HEK293 (cell line): ENCODE data around the gene DERL2.

ENCODE experiments used
- CTCF ChIA-PET: fragments of 350-600 bp; formaldehyde crosslinking; extraction: SDS; loops from one replicate; lab custom pipeline; 2021; ENCODE audit warnings: antibody characterized with exemption; lab: Yijun Ruan, JAX
- POLR2A ChIA-PET: fragments of 300-600 bp; formaldehyde crosslinking; extraction: SDS; loops from one replicate; lab custom pipeline; 2020; ENCODE audit warnings: antibody characterized with exemption, inconsistent platforms; lab: Yijun Ruan, JAX
- H3K27ac ChIP-seq: fragments of 200-500 bp; sonication (Bioruptor generic); 2 replicates; pipeline ENCODE4 v1.5.1; 2014; ENCODE audit warnings: low read depth, low read length, control low read depth, inconsistent platforms; ENCODE audit errors: extremely low read depth
- H3K36me3 ChIP-seq, 2 experiments: fragments of 200-500 bp in 1 of 2; sonication (Bioruptor generic) in 1 of 2; 1 replicate in 1 of 2; 2 replicates in 1 of 2; pipeline ENCODE4 v1.5.1; 2014 to 2017; ENCODE audit warnings: inconsistent platforms in 2 of 2, low read length in 2 of 2; ENCODE audit not compliant: control insufficient read depth in 2 of 2, insufficient read depth in 1 of 2
- H3K4me1 ChIP-seq: fragments of 200-500 bp; sonication (Bioruptor generic); 2 replicates; pipeline ENCODE4 v1.5.1; 2014; ENCODE audit warnings: mild to moderate bottlenecking, low read length, inconsistent platforms; ENCODE audit not compliant: control insufficient read depth, insufficient read depth
- H3K4me3 ChIP-seq: 2 replicates; pipeline ENCODE4 v1.5.1; 2011; ENCODE audit warnings: low read depth, mild to moderate bottlenecking, control low read depth, low read length, moderate library complexity
- H3K9me3 ChIP-seq: fragments of 200-500 bp; sonication (Bioruptor generic); 2 replicates; pipeline ENCODE4 v1.5.1; 2014; ENCODE audit warnings: low read depth, low read length, inconsistent platforms; ENCODE audit not compliant: control insufficient read depth, insufficient read depth
- GLIS2 ChIP-seq: fragments of 450-650 bp; formaldehyde crosslinking; IDR thresholded peaks from 2 replicates; pipeline ENCODE4 v1.5.1; 2016; ENCODE audit warnings: missing biosample characterization, missing genetic modification characterization
- KLF16 ChIP-seq: fragments of 450-650 bp; formaldehyde crosslinking; IDR thresholded peaks from 2 replicates; pipeline ENCODE4 v1.5.1; 2017; ENCODE audit warnings: missing biosample characterization, missing genetic modification characterization
- MYNN ChIP-seq: fragments of 450-650 bp; formaldehyde crosslinking; IDR thresholded peaks from 2 replicates; pipeline ENCODE4 v1.5.1; 2016; ENCODE audit warnings: missing biosample characterization, missing genetic modification characterization, borderline replicate concordance
- RBAK ChIP-seq: fragments of 450-650 bp; formaldehyde crosslinking; IDR thresholded peaks from 2 replicates; pipeline ENCODE4 v1.5.1; 2016; ENCODE audit warnings: missing biosample characterization, missing genetic modification characterization
- ZBTB1 ChIP-seq: fragments of 450-650 bp; formaldehyde crosslinking; IDR thresholded peaks from 2 replicates; pipeline ENCODE4 v1.5.1; 2016; ENCODE audit warnings: missing biosample characterization, missing genetic modification characterization
- ZFP3 ChIP-seq: fragments of 450-650 bp; formaldehyde crosslinking; IDR thresholded peaks from 2 replicates; pipeline ENCODE4 v1.5.1; 2016; ENCODE audit warnings: low read depth, missing biosample characterization, missing genetic modification characterization
- ZIC2 ChIP-seq: fragments of 450-650 bp; formaldehyde crosslinking; IDR thresholded peaks from 2 replicates; pipeline ENCODE4 v1.5.1; 2016; ENCODE audit warnings: missing biosample characterization, missing genetic modification characterization
- ZNF10 ChIP-seq: fragments of 450-650 bp; formaldehyde crosslinking; IDR thresholded peaks from 2 replicates; pipeline ENCODE4 v1.5.1; 2017; ENCODE audit warnings: missing biosample characterization, missing genetic modification characterization
- ZNF155 ChIP-seq: fragments of 450-650 bp; formaldehyde crosslinking; IDR thresholded peaks from 2 replicates; pipeline ENCODE4 v1.5.1; 2016; ENCODE audit warnings: missing biosample characterization, missing genetic modification characterization
- ZNF16 ChIP-seq: fragments of 450-650 bp; formaldehyde crosslinking; IDR thresholded peaks from 2 replicates; pipeline ENCODE4 v1.5.1; 2016; ENCODE audit warnings: low read depth, missing biosample characterization, missing genetic modification characterization
- ZNF292 ChIP-seq: fragments of 450-650 bp; formaldehyde crosslinking; IDR thresholded peaks from 2 replicates; pipeline ENCODE4 v1.5.1; 2016; ENCODE audit warnings: low read depth, missing biosample characterization, missing genetic modification characterization, borderline replicate concordance
- ZNF416 ChIP-seq: fragments of 450-650 bp; formaldehyde crosslinking; IDR thresholded peaks from 2 replicates; pipeline ENCODE4 v1.5.1; 2016; ENCODE audit warnings: missing biosample characterization, missing genetic modification characterization
- ZNF501 ChIP-seq: fragments of 450-650 bp; formaldehyde crosslinking; IDR thresholded peaks from 2 replicates; pipeline ENCODE4 v1.5.1; 2016; ENCODE audit warnings: missing biosample characterization, missing genetic modification characterization
- ZNF521 ChIP-seq: fragments of 450-650 bp; formaldehyde crosslinking; IDR thresholded peaks from 2 replicates; pipeline ENCODE4 v1.5.1; 2017; ENCODE audit warnings: missing biosample characterization, mild to moderate bottlenecking, missing genetic modification characterization
- ZNF571 ChIP-seq: fragments of 450-650 bp; formaldehyde crosslinking; IDR thresholded peaks from 2 replicates; pipeline ENCODE4 v1.5.0; 2017; ENCODE audit warnings: missing biosample characterization, missing genetic modification characterization
- ZNF621 ChIP-seq: fragments of 450-650 bp; formaldehyde crosslinking; IDR thresholded peaks from 2 replicates; pipeline ENCODE4 v1.5.1; 2017; ENCODE audit warnings: missing biosample characterization, missing genetic modification characterization
- ZNF626 ChIP-seq: fragments of 450-650 bp; sonication (Bioruptor Pico); formaldehyde crosslinking; IDR thresholded peaks from 2 replicates; pipeline ENCODE4 v1.5.1; 2018; ENCODE audit warnings: missing biosample characterization, missing genetic modification characterization, inconsistent platforms
- ZNF768 ChIP-seq: fragments of 450-650 bp; formaldehyde crosslinking; IDR thresholded peaks from 2 replicates; pipeline ENCODE4 v1.5.1; 2018; ENCODE audit warnings: missing biosample characterization, mild to moderate bottlenecking, missing genetic modification characterization
- ZNF791 ChIP-seq: fragments of 450-650 bp; formaldehyde crosslinking; IDR thresholded peaks from 2 replicates; pipeline ENCODE4 v1.5.1; 2016; ENCODE audit warnings: missing biosample characterization, missing genetic modification characterization
- ZNF837 ChIP-seq: fragments of 450-650 bp; formaldehyde crosslinking; IDR thresholded peaks from 2 replicates; pipeline ENCODE4 v1.5.1; 2016; ENCODE audit warnings: missing biosample characterization, missing genetic modification characterization
- ZNF843 ChIP-seq: fragments of 450-650 bp; formaldehyde crosslinking; IDR thresholded peaks from 2 replicates; pipeline ENCODE4 v1.5.1; 2016; ENCODE audit warnings: missing biosample characterization, missing genetic modification characterization
- TF ChIP-seq, protein P1 (sequence below): fragments of 450-650 bp; formaldehyde crosslinking; IDR thresholded peaks from 2 replicates; pipeline ENCODE4 v1.5.1; 2016; ENCODE audit warnings: missing biosample characterization, missing genetic modification characterization
- TF ChIP-seq, protein P2 (sequence below): fragments of 450-650 bp; formaldehyde crosslinking; IDR thresholded peaks from 2 replicates; pipeline ENCODE4 v1.5.1; 2016; ENCODE audit warnings: missing biosample characterization, missing genetic modification characterization
- TF ChIP-seq, protein P3 (sequence below): fragments of 450-650 bp; formaldehyde crosslinking; IDR thresholded peaks from 2 replicates; pipeline ENCODE4 v1.5.1; 2017; ENCODE audit warnings: missing biosample characterization, missing genetic modification characterization
- TF ChIP-seq, protein P4 (sequence below): fragments of 450-650 bp; formaldehyde crosslinking; IDR thresholded peaks from 2 replicates; pipeline ENCODE4 v1.5.1; 2016; ENCODE audit warnings: missing biosample characterization, missing genetic modification characterization, low read depth

DERL2 gene

DNA sequence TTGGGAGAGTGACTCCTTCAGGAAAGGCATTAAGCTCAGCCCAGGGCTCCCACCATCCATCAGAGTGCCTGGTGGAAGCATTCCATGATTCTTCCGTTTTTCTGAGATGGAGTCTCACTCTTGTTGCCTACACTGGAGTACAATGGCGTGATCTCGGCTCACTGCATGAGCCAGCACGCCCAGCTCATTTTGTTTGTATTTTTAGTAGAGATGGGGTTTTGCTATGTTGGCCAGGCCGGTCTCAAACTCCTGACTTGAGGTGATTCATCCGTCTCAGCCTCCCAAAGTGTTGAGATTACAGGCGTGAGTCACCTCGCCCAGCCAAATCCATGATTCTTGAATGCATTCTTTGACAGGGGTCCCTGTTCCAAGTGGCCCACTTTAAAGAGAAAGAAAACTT, 23.5 kb upstream of the DERL2 start (continued):
- no peak for TF ChIP-seq ZNF501 (tag by site-specific recombination)

DNA sequence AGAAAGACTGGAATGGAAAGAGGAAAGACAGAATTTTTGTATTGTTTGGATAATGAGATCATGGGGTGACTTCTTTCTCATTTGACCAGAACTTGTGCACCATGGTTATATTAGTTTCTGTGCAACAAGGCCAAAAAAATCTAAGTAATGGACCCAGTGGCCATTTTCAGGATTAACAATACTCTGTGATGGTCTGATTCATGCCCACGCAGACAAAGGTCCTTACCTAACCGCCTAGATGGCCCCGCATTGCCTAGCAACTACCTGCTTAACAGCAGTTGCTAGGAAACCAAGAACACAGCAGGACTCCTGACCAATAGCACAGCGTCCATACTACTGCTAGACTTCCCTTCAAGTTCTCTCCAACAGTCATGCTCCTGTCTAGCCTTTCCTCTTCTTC, 22.8 kb upstream of the DERL2 start:
- no peak overlapping the region for H3K27ac ChIP-seq
- POLR2A ChIA-PET = no interaction called here
- TF ChIP-seq ZNF768 (no peak), ZBTB1 (tag by site-specific recombination) (no peak), ZNF16 (tag by site-specific recombination) (no peak), ZNF10 (tag by site-specific recombination) (no peak), RBAK (tag by site-specific recombination) (no peak), MYNN (tag by site-specific recombination) (peak; percentile 93), ZNF626 (tag by site-specific recombination) (no peak)
- TF ChIP-seq, all 188 proteins: peak for 1
- CTCF ChIA-PET = interaction anchor here (0.6 kb wide), 1 partner anchor 364 kb away, joined by 3 read pairs; no protein-coding TSS in a partner anchor
- no peaks in the 10 kb centered on the region for H3K36me3 ChIP-seq
- H3K9me3 ChIP-seq = no peaks in the 10 kb centered on the region
- peaks cover 4% of the 10 kb centered on the region; the same call in 1 of the 2 replicates for H3K4me1 ChIP-seq
- no peak overlapping the region for H3K4me3 ChIP-seq

DNA sequence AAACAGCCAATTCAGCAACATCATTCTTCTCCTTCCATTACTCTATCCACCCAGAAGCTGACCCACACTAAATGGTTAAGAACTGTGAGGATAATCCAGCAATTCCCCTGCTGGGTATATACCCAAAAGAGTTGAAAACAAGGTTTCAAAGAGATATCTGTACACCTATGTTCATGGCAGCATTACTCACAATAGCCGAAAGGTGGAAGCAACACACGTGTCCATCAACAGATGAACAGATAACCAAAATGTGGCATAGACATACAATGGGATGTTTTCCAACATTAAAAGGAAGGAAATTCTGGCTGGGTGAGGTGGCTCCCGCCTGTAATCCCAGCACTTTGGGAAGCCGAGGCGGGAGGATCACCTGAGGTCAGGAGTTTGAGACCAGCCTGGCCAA, 20.3 kb upstream of the DERL2 start:
- ChIA-PET POLR2A (interaction anchor here (0.6 to 1.0 kb wide), 2 partner anchors 20 to 802 kb away, joined by 3 read pairs; partner anchors contain the start of genes DERL2 and MIS12), CTCF (interaction anchor here (0.6 kb wide), 1 partner anchor 789 kb away, joined by 3 read pairs; no protein-coding TSS in a partner anchor)
- Histone ChIP-seq H3K4me3 (no peak overlapping the region), H3K4me1 (peaks cover 6% of the 10 kb centered on the region; the same call in 1 of the 2 replicates), H3K36me3 (no peaks in the 10 kb centered on the region; a peak in 1 of 3 replicates), H3K9me3 (no peaks in the 10 kb centered on the region), H3K27ac (no peak overlapping the region)
- TF ChIP-seq ZNF292 (no peak), MYNN (tag by site-specific recombination) (no peak), ZNF791 (tag by site-specific recombination) (no peak), GLIS2 (tag by site-specific recombination) (no peak), ZNF416 (tag by site-specific recombination) (no peak), ZFP3 (tag by site-specific recombination) (no peak), ZNF621 (no peak), KLF16 (tag by site-specific recombination) (no peak), ZNF837 (tag by site-specific recombination) (no peak), ZNF155 (tag by site-specific recombination) (no peak), ZNF843 (no peak), ZNF521 (tag by site-specific recombination) (no peak), ZNF571 (tag by site-specific recombination) (no peak), ZIC2 (no peak)
- TF ChIP-seq, protein P1, sequence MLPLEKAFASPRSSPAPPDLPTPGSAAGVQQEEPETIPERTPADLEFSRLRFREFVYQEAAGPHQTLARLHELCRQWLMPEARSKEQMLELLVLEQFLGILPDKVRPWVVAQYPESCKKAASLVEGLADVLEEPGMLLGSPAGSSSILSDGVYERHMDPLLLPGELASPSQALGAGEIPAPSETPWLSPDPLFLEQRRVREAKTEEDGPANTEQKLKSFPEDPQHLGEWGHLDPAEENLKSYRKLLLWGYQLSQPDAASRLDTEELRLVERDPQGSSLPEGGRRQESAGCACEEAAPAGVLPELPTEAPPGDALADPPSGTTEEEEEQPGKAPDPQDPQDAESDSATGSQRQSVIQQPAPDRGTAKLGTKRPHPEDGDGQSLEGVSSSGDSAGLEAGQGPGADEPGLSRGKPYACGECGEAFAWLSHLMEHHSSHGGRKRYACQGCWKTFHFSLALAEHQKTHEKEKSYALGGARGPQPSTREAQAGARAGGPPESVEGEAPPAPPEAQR (tag by site-specific recombination) = no peak
- TF ChIP-seq, protein P2, sequence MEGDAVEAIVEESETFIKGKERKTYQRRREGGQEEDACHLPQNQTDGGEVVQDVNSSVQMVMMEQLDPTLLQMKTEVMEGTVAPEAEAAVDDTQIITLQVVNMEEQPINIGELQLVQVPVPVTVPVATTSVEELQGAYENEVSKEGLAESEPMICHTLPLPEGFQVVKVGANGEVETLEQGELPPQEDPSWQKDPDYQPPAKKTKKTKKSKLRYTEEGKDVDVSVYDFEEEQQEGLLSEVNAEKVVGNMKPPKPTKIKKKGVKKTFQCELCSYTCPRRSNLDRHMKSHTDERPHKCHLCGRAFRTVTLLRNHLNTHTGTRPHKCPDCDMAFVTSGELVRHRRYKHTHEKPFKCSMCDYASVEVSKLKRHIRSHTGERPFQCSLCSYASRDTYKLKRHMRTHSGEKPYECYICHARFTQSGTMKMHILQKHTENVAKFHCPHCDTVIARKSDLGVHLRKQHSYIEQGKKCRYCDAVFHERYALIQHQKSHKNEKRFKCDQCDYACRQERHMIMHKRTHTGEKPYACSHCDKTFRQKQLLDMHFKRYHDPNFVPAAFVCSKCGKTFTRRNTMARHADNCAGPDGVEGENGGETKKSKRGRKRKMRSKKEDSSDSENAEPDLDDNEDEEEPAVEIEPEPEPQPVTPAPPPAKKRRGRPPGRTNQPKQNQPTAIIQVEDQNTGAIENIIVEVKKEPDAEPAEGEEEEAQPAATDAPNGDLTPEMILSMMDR (tag by site-specific recombination) = no peak
- TF ChIP-seq, protein P3, sequence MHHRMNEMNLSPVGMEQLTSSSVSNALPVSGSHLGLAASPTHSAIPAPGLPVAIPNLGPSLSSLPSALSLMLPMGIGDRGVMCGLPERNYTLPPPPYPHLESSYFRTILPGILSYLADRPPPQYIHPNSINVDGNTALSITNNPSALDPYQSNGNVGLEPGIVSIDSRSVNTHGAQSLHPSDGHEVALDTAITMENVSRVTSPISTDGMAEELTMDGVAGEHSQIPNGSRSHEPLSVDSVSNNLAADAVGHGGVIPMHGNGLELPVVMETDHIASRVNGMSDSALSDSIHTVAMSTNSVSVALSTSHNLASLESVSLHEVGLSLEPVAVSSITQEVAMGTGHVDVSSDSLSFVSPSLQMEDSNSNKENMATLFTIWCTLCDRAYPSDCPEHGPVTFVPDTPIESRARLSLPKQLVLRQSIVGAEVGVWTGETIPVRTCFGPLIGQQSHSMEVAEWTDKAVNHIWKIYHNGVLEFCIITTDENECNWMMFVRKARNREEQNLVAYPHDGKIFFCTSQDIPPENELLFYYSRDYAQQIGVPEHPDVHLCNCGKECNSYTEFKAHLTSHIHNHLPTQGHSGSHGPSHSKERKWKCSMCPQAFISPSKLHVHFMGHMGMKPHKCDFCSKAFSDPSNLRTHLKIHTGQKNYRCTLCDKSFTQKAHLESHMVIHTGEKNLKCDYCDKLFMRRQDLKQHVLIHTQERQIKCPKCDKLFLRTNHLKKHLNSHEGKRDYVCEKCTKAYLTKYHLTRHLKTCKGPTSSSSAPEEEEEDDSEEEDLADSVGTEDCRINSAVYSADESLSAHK (tag by site-specific recombination) = no peak
- TF ChIP-seq, protein P4, sequence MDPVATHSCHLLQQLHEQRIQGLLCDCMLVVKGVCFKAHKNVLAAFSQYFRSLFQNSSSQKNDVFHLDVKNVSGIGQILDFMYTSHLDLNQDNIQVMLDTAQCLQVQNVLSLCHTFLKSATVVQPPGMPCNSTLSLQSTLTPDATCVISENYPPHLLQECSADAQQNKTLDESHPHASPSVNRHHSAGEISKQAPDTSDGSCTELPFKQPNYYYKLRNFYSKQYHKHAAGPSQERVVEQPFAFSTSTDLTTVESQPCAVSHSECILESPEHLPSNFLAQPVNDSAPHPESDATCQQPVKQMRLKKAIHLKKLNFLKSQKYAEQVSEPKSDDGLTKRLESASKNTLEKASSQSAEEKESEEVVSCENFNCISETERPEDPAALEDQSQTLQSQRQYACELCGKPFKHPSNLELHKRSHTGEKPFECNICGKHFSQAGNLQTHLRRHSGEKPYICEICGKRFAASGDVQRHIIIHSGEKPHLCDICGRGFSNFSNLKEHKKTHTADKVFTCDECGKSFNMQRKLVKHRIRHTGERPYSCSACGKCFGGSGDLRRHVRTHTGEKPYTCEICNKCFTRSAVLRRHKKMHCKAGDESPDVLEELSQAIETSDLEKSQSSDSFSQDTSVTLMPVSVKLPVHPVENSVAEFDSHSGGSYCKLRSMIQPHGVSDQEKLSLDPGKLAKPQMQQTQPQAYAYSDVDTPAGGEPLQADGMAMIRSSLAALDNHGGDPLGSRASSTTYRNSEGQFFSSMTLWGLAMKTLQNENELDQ = no peak
